GM12874 (cell line): Measurements from ENCODE around the gene GNG2.

Experiments used
- TF ChIP-seq, protein P1 (sequence below): IDR thresholded peaks from 2 replicates; pipeline ENCODE4 v1.5.1; 2011; ENCODE audit warnings: low read depth, mild to moderate bottlenecking, control low read depth, low read length, moderate library complexity; ENCODE audit not compliant: insufficient read depth

The GNG2 gene

GRCh38 chr14:51845811-51846210 lies 14.6 kb upstream of the GNG2 start:
- TF ChIP-seq, protein P1, sequence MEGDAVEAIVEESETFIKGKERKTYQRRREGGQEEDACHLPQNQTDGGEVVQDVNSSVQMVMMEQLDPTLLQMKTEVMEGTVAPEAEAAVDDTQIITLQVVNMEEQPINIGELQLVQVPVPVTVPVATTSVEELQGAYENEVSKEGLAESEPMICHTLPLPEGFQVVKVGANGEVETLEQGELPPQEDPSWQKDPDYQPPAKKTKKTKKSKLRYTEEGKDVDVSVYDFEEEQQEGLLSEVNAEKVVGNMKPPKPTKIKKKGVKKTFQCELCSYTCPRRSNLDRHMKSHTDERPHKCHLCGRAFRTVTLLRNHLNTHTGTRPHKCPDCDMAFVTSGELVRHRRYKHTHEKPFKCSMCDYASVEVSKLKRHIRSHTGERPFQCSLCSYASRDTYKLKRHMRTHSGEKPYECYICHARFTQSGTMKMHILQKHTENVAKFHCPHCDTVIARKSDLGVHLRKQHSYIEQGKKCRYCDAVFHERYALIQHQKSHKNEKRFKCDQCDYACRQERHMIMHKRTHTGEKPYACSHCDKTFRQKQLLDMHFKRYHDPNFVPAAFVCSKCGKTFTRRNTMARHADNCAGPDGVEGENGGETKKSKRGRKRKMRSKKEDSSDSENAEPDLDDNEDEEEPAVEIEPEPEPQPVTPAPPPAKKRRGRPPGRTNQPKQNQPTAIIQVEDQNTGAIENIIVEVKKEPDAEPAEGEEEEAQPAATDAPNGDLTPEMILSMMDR = no peak

GRCh38 chr14:51846631-51847488 lies 13.6 kb upstream of the GNG2 start:
- TF ChIP-seq, protein P1 = no peak

GRCh38 chr14:51847489-51847796 lies 13.0 kb upstream of the GNG2 start:
- TF ChIP-seq, protein P1 = no peak

GRCh38 chr14:51848120-51848519 lies 12.3 kb upstream of the GNG2 start:
- TF ChIP-seq, protein P1 = no peak

- TF ChIP-seq, protein P1 = no peak
Observed at GRCh38 chr14:51849097-51849496, 11.3 kb upstream of the GNG2 start.

DNA sequence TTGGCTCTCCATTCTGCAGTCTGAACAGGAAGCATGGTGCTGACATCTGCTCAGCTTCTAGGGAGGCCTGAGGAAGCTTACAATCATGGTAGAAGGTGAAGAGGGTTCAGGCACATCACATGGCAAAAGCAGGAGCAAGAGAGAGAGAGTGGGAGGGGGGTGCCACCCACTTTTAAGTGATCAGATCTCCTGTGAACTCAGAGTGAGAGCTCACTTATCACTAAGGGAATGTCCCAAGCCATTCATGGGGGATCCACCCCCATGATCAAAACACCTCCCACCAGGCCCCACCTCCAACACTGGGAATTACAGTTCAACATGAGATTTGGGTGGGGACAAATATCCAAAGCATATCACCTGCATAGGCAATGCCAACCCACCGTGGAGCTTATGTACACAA lies 9.8 kb upstream of the GNG2 start:
- TF ChIP-seq, protein P1 = no peak

GRCh38 chr14:51852541-51852940 lies 7.9 kb upstream of the GNG2 start:
- TF ChIP-seq, protein P1 = no peak
